ENCODE results near the gene ACR.

GRCh38 chr22:50713008-50713385 lies 25.0 kb upstream of the ACR start:
- TF ChIP-seq TCF12 (IDR thresholded peaks at IDR 0.05; ENCODE audit: low read depth, low read length) (no peak), MYC (IDR thresholded peaks at IDR 0.05; ENCODE audit: insufficient read depth, insufficient read length, insufficient replicate concordance, low read length, severe bottlenecking) (no peak), FOXK2 (IDR thresholded peaks at IDR 0.05) (no peak), SMARCA5 (IDR thresholded peaks at IDR 0.05) (no peak), JUND (IDR thresholded peaks at IDR 0.05; ENCODE audit: low read depth, low read length) (no peak), CTCF (IDR thresholded peaks at IDR 0.05 in 2 of 3, conservative IDR thresholded peaks at IDR 0.05 in 1 of 3; ENCODE audit: control insufficient read depth in 2 of 3, extremely low read depth in 1 of 3, insufficient read depth in 1 of 3, low read depth in 3 of 3, low read length in 3 of 3) (no peak), SIN3A (IDR thresholded peaks at IDR 0.05; ENCODE audit: low read depth, low read length) (no peak)
